HS-5 (cell line): ENCODE results near the gene KNDC1.
"Not testable (repeated sequence)": the region's sequence is repeated elsewhere in the genome, so short reads cannot be mapped to it uniquely, and the experiment has no call there.

Source experiments
- DNase-seq: peaks from one replicate; pipeline ENCODE4 v3.0.0-alpha.2; 2012; ENCODE audit warnings: low read depth

The KNDC1 gene

GRCh38 chr10:133224076-133224475 is 64.1 kb downstream of the KNDC1 start:
- no peak for DNase-seq

- DNase-seq = no peak
Observed at GRCh38 chr10:133224756-133225372, 64.8 kb downstream of the KNDC1 start.

- DNase-seq = no peak
Observed at GRCh38 chr10:133225707-133226191, 65.7 kb downstream of the KNDC1 start.

- no peak for DNase-seq
Observed at GRCh38 chr10:133226251-133226808, 66.3 kb downstream of the KNDC1 start.

- DNase-seq = no peak
Observed at GRCh38 chr10:133227256-133227655, 67.2 kb downstream of the KNDC1 start.

- no peak for DNase-seq
Observed at GRCh38 chr10:133229265-133230043, 69.4 kb downstream of the KNDC1 start.

- no peak for DNase-seq
Observed at GRCh38 chr10:133230044-133230361, 70.0 kb downstream of the KNDC1 start, which contains the start of gene UTF1. TSS of gene UTF1 (plus strand) at chr10:133230217. CDS start at chr10:133230289, 72 bp downstream.

GRCh38 chr10:133230387-133231195 is 70.6 kb downstream of the KNDC1 start:
- no peak for DNase-seq

GRCh38 chr10:133231244-133231945 is 71.4 kb downstream of the KNDC1 start:
- DNase-seq = no peak

GRCh38 chr10:133231946-133232574 is 72.0 kb downstream of the KNDC1 start:
- no peak for DNase-seq

GRCh38 chr10:133234796-133235195 is 74.8 kb downstream of the KNDC1 start:
- not testable (repeated sequence) for DNase-seq

- no peak for DNase-seq
Observed at GRCh38 chr10:133235265-133235855, 75.3 kb downstream of the KNDC1 start.

GRCh38 chr10:133235932-133236331 is 75.9 kb downstream of the KNDC1 start:
- no peak for DNase-seq

GRCh38 chr10:133236401-133237240 is 76.6 kb downstream of the KNDC1 start:
- DNase-seq = no peak

GRCh38 chr10:133237241-133237587 is 77.2 kb downstream of the KNDC1 start:
- no peak for DNase-seq

- no peak for DNase-seq
Observed at GRCh38 chr10:133237588-133238465, 77.8 kb downstream of the KNDC1 start, which contains the start of gene VENTX. TSS of gene VENTX (plus strand) at chr10:133237855. CDS start at chr10:133237915, 60 bp downstream.

- DNase-seq = no peak
Observed at GRCh38 chr10:133238466-133238804, 78.4 kb downstream of the KNDC1 start.

GRCh38 chr10:133239990-133240389 is 80.0 kb downstream of the KNDC1 start:
- no peak for DNase-seq
